Urinary bladder (tissue), 2 donors: ENCODE data around the gene STON2. TPM values are rescaled to one million over a fixed set of nuclear protein-coding genes. Genes with fewer than 3 reads are reported as not detected.

Experiments used
- polyA plus RNA-seq: library from polyadenylated mRNA; stranded (reverse); fragments of 200-250 nt; gene quantifications from one replicate; pipeline ENCODE4 v1.2.3, GENCODE V29; 2013
- small RNA-seq: library from RNA; depleted of rRNA; stranded (forward); fragments of <200 nt; gene quantifications from one replicate; pipeline ENCODE3, GENCODE V24; 2014
- total RNA-seq: library from RNA; depleted of rRNA; stranded (reverse); fragments of >200 nt; gene quantifications from one replicate; pipeline ENCODE4 v1.2.3, GENCODE V29; 2014
- donor health status: healthy.

STON2 gene
- total and polyA plus RNA-seq, 2 donors: 2.0 to 53.5 TPM

Small RNA genes lying within 50 kb of the gene (small RNA-seq; reads per million reads assigned to genes)
- gene DYNLL1P1: not detected
- gene DYNLL1P2: not detected

Other genes with a start within 250 kb of the STON2 start
- 44.7 TPM for gene GTF2A1, start 179.4 kb downstream of the STON2 start, total RNA-seq
- 12.7 TPM for gene GTF2A1, start 179.4 kb downstream of the STON2 start, polyA plus RNA-seq
- gene SEL1L, start 133.5 kb upstream of the STON2 start, total RNA-seq: 80.4 TPM
- 35.3 TPM for gene SEL1L, start 133.5 kb upstream of the STON2 start, polyA plus RNA-seq